Heart right ventricle (tissue), 16 donors: ENCODE data around the gene CES3. TPM values are rescaled to one million over a fixed set of nuclear protein-coding genes. Genes with fewer than 3 reads are reported as not detected.
A peak's percentile ranks its signal among the peaks of the same experiment; 100 is the strongest.

Source experiments
- ATAC-seq, 8 donors: fragments of 200-7000 bp; cut with Tn5 transposase; one replicate each; pipeline ENCODE4 v1.9.1; 2020; ENCODE audit warnings: mild to moderate bottlenecking in 8 of 8, moderate library complexity in 8 of 8, moderate number of reproducible peaks in 1 of 8
- DNase-seq, 2 donors: peaks; one replicate each; pipeline ENCODE4 v3.0.0-alpha.2; 2020
- H3K27ac ChIP-seq, 10 donors: fragments of 200-600 bp; sonication (generic) in 2 of 10; one replicate each; pipeline versions ENCODE4 v1.5.0 to v1.8.0; 2020 to 2022; ENCODE audit warnings: mild to moderate bottlenecking in 3 of 10
- H3K27me3 ChIP-seq, 7 donors: fragments of 200-600 bp; one replicate each; pipeline ENCODE4 v1.8.0; 2021 to 2022; ENCODE audit warnings: mild to moderate bottlenecking in 2 of 7
- H3K36me3 ChIP-seq, 9 donors: fragments of 200-600 bp; sonication (generic) in 1 of 9; one replicate each; pipeline versions ENCODE4 v1.5.0 to v1.8.0; 2020 to 2022; ENCODE audit warnings: mild to moderate bottlenecking in 2 of 9
- H3K4me1 ChIP-seq, 9 donors: fragments of 200-600 bp; sonication (generic) in 1 of 9; one replicate each; pipeline versions ENCODE4 v1.5.0 to v1.8.0; 2020 to 2022; ENCODE audit warnings: mild to moderate bottlenecking in 4 of 9
- H3K4me3 ChIP-seq, 10 donors: fragments of 200-600 bp; sonication (generic) in 2 of 10; one replicate each; pipeline versions ENCODE4 v1.5.0 to v1.8.0; 2020 to 2022; ENCODE audit warnings: mild to moderate bottlenecking in 7 of 10, moderate library complexity in 2 of 10
- H3K9me3 ChIP-seq, 11 donors: fragments of 200-600 bp in 10 of 11; sonication (generic) in 2 of 11; one replicate each; pipeline versions ENCODE4 v1.5.0 to v1.8.0; 2013 to 2022; ENCODE audit warnings: mild to moderate bottlenecking in 2 of 11, control low read depth in 1 of 11, moderate library complexity in 1 of 11
- WGBS, 2 donors: extraction: QIAGEN DNeasy Blood & Tissue Kit; methylation state at CpG; one replicate each; pipeline ENCODE4 v1.1.7; 2013; ENCODE audit warnings: inconsistent platforms in 1 of 2; 5-methylcytosine and 5-hydroxymethylcytosine counted together
- intact Hi-C, 10 donors: fragments of 100-400 bp; cut with DNase I; formaldehyde crosslinking; loops; one replicate each; pipeline versions ENCODE4 v1.11.1 to v1.14.2; 2022
- polyA plus RNA-seq, 2 donors: library from polyadenylated mRNA; stranded (reverse); fragments of 200-250 nt; gene quantifications; one replicate each; pipeline ENCODE4 v1.2.3, GENCODE V29; 2013
- total RNA-seq, 10 donors: library from RNA; stranded (reverse); fragmentation: NEBNext Ultra II Directional in 3 of 10; extraction: Animal tissue kit (Norgen Biotek cat#: 25700) in 3 of 10; gene quantifications; one replicate each; pipeline versions ENCODE4 v1.2.1 to v1.2.4, GENCODE V29; 2021 to 2023
- TF ChIP-seq, protein P1 (sequence below), 9 donors: fragments of 200-600 bp; sonication (generic) in 2 of 9; IDR thresholded peaks; one replicate each; pipeline versions ENCODE4 v1.5.0 to v1.8.0; 2021 to 2022; ENCODE audit warnings: antibody characterized with exemption in 9 of 9, mild to moderate bottlenecking in 5 of 9, moderate library complexity in 1 of 9
- donor health status: Arrhythmogenic right ventricular cardiomyopathy.
- donor health status: ischemic (EF 13 %, LVEDD 7.1; RV severe dilation, severe dysfunction).
- donor health status: healthy with polysubstance abuse.
- donor health status: DM: no; HTN: yes; CAD: no.
- donor health status: DM: no; HTN: no; CAD: no.
- donor health status: ischemic (EF 25% LVEDD 6.9; RV normal size, moderate dysfunction).
- donor health status: ischemic (EF 25% LVEDD 5.7; RV mildly dilated, moderate dysfunction).
- donor health status: healthy.
- donor health status: DM: yes; HTN: yes; CAD: no.
- donor health status: Ischemic cardiomyopathy.
- donor health status: ischemic (EF 35%, LVEDD 5.7; RV mildly dilated, moderate dysfunction).
- donor health status: nonischemic (EF 11% LVEDD 7.7; RV severe dilation, severe dysfunction).
- donor health status: DM: yes; HTN: yes; CAD: no.
- donor health status: PGD.
- donor health status: ischemic (EF 29% LVEDD 5.4; RV normal size, mild dysfunction).
- donor health status: nonischemic (EF 23%, LVEDD 6.1; RV moderate dilation, normal function).

CES3 gene
- total and polyA plus RNA-seq, 12 donors, result 0.07 to 2.8 (median 1.1) TPM

DNA sequence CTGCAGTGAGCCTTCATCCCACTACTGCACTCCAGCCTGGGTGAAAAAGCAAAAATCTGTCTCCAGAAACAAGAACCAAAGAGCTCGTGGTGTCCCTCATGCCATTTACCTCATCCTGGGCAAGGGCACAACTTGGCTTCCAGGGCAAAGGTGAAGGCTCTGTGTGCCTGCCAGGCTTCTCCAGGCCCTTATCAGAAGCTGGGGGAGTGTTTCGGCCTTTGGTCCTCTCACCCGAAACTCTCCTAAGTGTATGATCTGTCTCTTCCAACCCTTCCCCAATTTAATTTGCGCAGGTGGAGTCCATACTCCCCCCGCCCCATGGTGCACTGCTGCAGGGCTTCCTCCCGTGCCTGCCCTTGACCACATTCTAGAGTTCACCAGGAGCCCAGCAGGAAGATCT lies 24.6 kb upstream of the CES3 start:
- ATAC-seq, result peak in 3 of 8 donors; percentile 13 to 33 (median 22)
- WGBS, 2 donors, result 58 to 70% methylated on average over 6 of the region's 6 CpGs
- Histone ChIP-seq H3K36me3 (peaks cover 0 to 65% (median 21%) of the 10 kb centered on the region in 9 donors), H3K27me3 (no peaks in the 10 kb centered on the region), H3K4me3 (peak overlapping the region in 8 of 10 donors; percentile 62 to 99 (median 91)), H3K4me1 (peaks cover 21 to 57% (median 42%) of the 10 kb centered on the region in 9 donors), H3K9me3 (no peaks in the 10 kb centered on the region), H3K27ac (peak overlapping the region; percentile 39 to 99 (median 95))
- TF ChIP-seq, protein P1, sequence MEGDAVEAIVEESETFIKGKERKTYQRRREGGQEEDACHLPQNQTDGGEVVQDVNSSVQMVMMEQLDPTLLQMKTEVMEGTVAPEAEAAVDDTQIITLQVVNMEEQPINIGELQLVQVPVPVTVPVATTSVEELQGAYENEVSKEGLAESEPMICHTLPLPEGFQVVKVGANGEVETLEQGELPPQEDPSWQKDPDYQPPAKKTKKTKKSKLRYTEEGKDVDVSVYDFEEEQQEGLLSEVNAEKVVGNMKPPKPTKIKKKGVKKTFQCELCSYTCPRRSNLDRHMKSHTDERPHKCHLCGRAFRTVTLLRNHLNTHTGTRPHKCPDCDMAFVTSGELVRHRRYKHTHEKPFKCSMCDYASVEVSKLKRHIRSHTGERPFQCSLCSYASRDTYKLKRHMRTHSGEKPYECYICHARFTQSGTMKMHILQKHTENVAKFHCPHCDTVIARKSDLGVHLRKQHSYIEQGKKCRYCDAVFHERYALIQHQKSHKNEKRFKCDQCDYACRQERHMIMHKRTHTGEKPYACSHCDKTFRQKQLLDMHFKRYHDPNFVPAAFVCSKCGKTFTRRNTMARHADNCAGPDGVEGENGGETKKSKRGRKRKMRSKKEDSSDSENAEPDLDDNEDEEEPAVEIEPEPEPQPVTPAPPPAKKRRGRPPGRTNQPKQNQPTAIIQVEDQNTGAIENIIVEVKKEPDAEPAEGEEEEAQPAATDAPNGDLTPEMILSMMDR (IDR thresholded peaks at IDR 0.05), result no peak
- no peak for DNase-seq
- intact Hi-C loops, result no loop called here

DNA sequence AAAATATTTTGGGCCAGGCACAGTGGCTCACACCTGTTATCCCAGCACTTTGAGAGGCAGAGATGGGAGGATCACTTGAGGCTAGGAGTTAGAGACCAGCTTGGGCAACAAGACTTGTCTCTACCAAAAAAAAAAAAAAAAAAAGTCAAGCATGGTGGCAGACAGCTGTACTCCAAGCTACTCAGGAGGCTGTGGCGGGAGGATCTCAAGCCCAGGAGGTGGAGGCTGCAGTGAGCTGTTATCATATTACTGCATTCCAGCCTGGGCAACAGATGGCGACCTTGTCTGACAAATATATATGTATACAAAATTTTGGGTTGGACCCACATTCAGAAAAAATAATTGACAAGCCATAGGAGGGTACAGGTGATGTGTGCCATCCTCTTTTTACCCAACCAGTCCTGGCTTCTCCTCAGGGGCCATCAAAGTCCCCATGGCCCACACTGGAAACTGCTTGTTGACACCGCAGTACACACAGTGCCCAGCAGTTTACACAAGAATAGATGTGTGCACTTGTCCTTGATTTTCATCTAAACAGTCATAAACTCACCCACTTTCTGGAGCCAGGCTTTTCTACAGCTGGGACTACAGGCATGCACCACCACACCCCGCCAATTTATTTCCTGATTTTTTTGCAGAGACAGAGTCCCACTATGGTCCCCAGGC lies 24.0 kb upstream of the CES3 start:
- no peaks in the 10 kb centered on the region for H3K9me3 ChIP-seq
- peak in 1 of 2 donors; percentile 1 for DNase-seq
- TF ChIP-seq, protein P1 (IDR thresholded peaks at IDR 0.05), result no peak
- peaks cover 3 to 65% (median 26%) of the 10 kb centered on the region in 9 donors for H3K36me3 ChIP-seq
- ATAC-seq, result no peak
- H3K4me3 ChIP-seq, result peak overlapping the region in 6 of 10 donors; percentile 11 to 99 (median 83)
- H3K27me3 ChIP-seq, result no peaks in the 10 kb centered on the region
- peak overlapping the region in 9 of 10 donors; percentile 85 to 99 (median 96) for H3K27ac ChIP-seq
- intact Hi-C loops, result no loop called here
- peaks cover 21 to 57% (median 42%) of the 10 kb centered on the region in 9 donors for H3K4me1 ChIP-seq
- 84 to 93% methylated on average over 4 of the region's 4 CpGs for WGBS, 2 donors

DNA sequence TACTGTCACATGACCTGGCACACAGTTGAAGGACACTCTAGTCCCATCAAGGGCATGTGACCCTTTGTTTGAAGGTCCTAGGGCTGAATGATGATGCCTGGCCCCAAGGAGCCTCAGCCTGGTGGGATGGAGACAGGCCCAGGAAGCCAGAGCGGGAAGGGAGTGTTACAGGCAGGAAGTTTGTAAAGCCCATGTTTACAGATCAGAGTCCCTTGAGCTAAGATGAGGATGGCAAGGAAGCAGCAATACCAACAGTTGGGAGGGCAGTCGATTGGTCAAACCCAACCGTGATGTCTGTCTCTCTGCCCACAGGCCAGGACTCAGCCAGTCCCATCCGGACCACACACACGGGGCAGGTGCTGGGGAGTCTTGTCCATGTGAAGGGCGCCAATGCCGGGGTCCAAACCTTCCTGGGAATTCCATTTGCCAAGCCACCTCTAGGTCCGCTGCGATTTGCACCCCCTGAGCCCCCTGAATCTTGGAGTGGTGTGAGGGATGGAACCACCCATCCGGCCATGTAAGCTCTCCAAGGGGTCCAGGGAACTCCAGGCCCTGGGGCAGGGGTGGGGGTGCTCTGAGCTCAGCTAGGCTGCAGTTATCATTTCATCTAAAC lies 23.2 kb upstream of the CES3 start:
- Histone ChIP-seq H3K27ac (peak overlapping the region in 3 of 10 donors; percentile 91 to 96 (median 92)), H3K4me1 (peaks cover 20 to 51% (median 39%) of the 10 kb centered on the region in 9 donors), H3K36me3 (peaks cover 3 to 67% (median 34%) of the 10 kb centered on the region in 9 donors), H3K4me3 (no peak overlapping the region), H3K27me3 (no peaks in the 10 kb centered on the region), H3K9me3 (no peaks in the 10 kb centered on the region)
- intact Hi-C loops, result no loop called here
- 92 to 95% methylated on average over 10 of the region's 10 CpGs for WGBS, 2 donors
- ATAC-seq (no peak), DNase-seq (no peak)
- TF ChIP-seq, protein P1 (IDR thresholded peaks at IDR 0.05), result no peak

- no peak for DNase-seq
- no peak overlapping the region for H3K27ac ChIP-seq
- no peak for ATAC-seq
- TF ChIP-seq, protein P1 (IDR thresholded peaks at IDR 0.05), result no peak
- no peaks in the 10 kb centered on the region for H3K27me3 ChIP-seq
- H3K4me1 ChIP-seq, result peaks cover 13 to 41% (median 28%) of the 10 kb centered on the region in 9 donors
- intact Hi-C loops, result no loop called here
- no peaks in the 10 kb centered on the region for H3K9me3 ChIP-seq
- H3K4me3 ChIP-seq, result no peak overlapping the region
- peaks cover 3 to 81% (median 37%) of the 10 kb centered on the region in 9 donors for H3K36me3 ChIP-seq
Observed at GRCh38 chr16:66939366-66939765, 21.7 kb upstream of the CES3 start.
